GM21723 (cell line): ENCODE results near the gene PTPRN2.
"Not testable (repeated sequence)": the region's sequence is repeated elsewhere in the genome, so short reads cannot be mapped to it uniquely, and the experiment has no call there.

Experiments
- ATAC-seq: cut with Tn5 transposase; IDR thresholded peaks from one replicate; pipeline ENCODE4 v1.9.1; 2021; ENCODE audit warnings: mild to moderate bottlenecking, moderate library complexity; ENCODE audit not compliant: unreplicated experiment

Gene PTPRN2

DNA sequence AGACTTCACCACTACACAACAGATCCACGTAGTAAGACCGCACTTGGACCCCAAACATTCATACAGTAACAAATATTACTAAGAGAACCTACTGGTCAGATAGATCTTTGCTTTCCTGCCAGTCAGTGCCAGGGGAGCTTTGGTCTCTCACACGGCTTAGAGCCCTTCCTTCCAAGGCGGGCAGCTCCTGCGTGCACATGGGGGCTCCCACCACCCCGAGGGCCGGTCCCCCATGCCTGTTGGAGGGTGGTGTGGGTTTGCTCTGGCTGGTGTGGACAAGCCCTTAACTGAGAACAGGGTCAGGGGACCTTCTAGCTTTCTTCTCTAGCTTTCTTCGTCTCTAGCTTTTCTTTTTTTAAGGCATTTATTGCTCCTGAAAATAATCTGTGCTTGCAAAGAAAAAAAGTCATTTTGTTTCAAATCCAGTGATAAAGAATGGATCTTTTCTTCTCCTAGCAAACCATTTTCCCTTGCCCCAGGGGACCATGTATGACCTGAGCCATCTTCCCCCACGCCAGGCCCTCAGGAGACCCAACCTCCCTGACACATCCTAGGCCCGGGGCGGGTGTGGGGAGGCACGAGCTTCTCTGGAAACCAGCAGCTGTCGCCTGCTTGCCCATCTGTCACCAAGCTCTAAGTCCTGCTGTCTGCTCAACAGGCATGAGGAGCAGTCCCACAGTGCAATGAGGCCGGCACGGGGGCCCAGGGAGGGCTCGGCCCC, 591.1 kb downstream of the PTPRN2 start:
- ATAC-seq, result no peak

DNA sequence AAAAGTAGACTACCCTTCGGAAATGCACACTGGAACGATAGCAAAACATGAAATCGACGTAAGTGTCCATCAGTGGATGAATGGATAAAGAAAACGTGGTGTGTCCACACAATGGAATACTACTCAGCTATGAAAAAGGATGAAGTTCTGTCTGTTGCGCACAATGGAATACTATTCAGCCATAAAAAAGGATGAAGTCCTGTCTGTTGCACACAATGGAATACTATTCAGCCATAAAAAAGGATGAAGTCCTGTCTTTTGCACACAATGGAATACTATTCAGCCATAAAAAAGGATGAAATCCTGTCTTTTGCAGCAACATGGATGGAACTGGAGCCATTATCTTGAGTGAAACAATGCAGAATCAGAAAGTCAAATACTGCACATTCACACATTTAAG, 591.8 kb downstream of the PTPRN2 start:
- no peak for ATAC-seq

DNA sequence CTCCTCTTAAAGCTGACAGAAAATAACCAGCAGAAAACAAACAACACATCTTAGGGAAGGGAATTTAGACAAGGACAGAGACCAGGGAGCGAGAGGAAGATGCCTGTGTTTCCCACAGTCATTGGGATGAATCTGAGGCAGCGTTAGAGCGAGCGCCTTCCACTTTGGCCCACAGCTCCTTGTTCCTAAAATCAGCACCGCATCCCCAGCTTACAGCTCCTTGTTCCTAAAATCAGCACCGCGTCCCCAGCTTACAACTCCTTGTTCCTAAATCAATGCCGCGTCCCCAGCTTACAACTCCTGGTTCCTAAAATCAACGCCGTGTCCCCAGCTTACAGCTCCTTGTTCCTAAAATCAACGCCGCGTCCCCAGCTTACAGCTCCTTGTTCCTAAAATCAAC, 593.3 kb downstream of the PTPRN2 start:
- ATAC-seq, result no peak

DNA sequence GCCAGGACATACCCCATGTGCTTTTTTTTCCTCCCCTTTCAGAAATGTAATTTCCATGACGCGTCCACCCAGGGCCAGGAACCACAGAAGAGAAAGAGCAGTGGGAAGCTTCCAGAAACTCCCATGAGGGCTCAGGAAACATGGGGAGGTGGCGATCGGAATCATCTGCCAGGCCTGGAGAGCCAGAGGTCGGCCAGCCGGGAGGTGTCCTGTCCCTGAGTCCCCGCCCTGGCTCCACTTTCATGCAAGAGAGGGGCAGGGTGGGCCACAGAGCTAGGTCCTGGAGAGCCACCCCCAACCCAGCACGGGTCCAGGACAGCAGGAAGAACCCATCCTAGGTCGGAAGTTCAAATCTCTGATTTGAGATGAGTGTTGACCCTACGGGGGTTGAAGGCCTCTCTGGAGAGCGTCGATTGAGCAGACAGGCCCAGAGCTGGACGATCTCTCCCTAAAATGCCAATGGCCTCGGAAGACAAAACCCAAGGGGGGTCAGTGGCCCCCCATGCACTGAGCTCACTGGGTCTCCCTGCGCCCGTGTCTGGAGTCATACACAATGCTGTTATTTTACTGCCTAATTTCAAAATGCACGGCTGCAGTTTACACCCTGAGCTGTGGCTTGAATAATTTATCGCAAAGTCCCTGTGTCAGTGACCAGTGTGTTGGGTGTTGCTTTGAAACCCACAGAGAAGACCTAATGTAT, 594.1 kb downstream of the PTPRN2 start:
- ATAC-seq, result no peak

DNA sequence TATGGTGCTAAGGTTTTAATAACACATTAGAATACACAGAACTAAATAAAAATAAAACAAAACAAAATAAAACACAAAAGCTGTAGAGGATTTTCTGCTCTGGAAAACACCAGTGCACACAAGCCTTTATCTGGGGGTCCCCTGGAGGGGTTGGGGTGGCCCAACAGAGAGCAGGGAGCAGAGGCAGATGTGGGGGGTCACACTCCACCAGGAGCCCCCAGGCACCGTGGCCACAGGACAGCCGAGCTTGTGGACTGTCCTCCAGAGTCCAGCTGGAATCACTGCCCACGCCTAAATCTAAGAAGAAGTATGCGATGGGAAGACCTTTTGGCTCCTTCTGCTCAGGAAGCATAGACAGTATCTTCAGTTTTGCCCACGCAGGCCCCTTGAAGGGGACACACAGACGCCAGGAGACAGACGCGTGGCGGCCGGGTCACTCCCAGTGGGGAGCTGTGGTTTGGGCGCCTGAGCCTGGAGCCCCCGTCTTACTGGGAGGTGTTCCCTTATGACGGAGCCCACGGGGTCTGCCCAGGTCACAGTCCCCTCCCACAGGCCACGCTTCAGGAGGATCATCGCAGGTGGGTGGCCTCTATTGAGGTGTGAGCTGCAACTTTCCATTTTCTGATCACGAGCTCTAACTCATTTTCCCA, 595.0 kb downstream of the PTPRN2 start:
- no peak for ATAC-seq

DNA sequence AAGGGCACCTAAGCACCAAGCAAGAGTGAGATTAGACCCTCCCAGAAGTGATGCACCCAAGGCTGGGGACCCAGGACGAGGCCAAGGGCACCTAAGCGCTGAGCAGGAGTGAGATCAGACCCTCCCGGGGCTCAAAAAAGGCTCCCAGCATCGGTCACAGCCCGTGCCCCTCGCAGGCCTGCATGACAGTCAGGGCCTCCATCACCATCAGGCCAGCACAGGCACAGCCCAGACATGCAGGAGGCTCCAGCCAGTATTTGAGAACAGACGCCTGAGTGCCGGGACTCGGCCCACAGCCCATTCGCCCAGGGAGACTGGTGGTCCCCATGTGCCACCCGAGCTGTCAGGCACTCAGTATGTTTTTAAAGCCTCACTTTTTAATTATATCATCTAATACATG, 595.9 kb downstream of the PTPRN2 start:
- no peak for ATAC-seq

DNA sequence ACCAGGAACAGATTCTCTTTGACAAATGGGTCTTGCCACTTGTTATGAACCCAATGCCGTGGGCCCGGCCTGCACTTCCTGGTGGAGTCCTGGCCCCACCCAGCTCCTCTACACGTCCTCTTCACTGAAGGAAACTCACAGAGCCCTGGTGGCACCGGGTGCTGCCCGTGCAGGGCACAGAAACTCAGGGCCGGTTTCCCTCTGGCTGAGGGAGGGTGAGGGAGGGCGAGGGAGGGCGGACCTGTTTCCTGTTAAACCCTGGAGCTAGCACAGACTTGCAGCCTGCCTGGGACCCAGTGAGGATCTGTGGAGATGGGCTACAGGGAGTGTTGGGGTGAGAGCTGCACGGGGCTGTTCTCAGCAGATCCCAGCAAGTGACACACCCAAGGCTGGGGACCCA, 596.3 kb downstream of the PTPRN2 start:
- no peak for ATAC-seq

DNA sequence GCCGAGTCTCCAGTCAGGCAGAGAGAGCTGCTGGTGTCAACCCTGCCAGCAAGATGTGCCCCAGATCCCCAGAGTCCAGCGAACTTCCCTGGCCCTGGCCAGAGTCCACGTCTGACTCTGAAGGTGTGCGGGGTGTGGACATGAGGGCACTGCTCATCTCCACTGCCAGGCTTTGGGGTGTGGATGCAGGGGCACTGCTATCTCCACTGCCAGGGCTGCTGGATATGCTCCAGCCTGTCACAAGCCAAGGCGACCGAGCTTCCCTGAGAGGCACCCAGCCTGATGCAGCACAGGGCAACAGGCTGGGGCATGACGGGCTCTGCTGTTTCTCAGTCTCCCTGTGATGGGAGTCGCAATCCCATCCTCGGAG, 596.8 kb downstream of the PTPRN2 start:
- ATAC-seq, result no peak

DNA sequence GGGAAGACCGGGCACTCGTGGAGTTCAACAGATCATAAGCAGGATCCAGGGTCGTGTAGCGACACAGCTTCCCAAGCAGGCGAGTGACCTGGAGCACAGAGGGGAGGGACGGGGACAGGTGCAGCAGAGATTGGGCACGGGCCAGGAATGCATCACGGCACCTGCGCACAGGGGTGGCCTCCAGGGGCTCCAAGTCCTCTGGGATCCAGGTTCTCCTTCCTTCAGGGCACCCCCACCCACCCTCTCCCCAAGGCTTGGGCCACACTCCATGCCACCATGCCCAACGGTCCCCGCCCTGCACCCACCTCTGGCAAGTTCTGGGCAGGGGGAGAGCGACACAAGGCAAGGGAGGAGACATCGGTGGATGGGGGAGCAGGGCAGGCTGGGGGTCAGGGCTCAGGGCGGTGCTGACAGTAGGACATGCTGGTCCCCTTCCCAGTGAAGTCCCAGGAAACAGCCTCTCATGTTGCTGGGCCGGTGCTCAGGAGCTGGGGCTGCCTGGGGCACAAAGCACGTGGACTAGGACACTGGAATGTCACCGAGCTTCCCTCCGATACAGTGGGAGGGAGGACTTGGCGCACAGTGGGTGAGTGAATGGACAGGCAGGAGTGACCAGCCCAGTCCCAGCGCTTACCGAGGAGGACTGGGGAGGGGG, 597.3 kb downstream of the PTPRN2 start:
- no peak for ATAC-seq

DNA sequence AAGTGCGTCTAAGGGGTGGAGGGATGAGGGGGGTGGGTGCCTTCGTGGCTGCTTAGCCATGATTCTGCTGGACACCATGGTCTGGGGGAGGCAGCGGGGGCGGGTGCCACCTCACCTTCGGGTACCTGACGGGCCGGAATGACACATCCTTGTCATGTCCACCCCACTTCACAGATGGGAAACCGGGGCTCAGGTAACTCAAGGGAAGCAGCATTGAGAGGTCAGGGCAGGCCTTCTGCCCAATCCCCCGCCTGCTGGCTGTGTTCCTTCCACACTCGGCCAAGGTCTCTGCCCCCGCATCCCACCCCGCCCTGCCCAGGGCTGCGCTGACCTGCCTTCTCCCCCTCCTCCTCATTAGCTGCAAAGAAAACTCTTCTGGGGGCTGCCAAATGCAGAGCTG, 598.0 kb downstream of the PTPRN2 start:
- ATAC-seq, result no peak

DNA sequence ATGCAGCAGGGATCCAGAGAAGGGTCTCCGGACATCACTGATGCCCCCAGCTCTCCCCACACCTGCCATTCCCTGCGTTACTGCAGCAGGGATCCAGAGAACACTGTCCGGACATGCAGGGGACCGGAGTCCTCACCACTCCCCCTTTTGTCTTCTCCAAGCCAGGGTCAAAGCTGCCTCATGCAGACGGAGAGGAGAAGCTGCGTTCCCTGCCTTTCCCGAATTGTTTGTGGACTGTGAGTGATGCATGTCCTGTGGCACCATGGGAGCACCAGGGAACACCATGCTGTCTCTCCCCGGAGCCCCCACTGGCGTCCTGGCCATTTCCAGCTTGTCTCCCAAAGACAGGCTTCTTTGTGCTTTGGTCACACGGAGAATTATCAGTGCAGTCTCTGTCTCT, 599.7 kb downstream of the PTPRN2 start:
- no peak for ATAC-seq

DNA sequence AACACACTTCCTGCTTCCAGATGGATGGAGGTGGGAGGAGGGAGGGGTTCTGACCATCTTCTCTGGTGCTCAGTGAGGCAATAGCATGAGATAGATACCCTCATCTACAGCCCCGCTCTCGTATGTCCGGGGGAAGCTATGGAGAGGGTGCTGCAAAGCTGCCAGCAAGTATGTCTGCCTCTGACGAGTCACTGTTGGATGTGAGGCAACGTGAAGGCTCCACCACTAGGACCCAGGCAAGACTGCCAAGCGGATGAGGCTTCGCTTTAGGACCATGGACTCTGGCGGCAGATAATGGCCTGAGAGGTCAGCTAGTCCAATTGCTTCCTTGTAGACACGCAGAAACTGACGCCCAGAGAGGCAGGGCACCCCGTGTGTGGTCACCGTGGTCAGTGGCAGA, 601.6 kb downstream of the PTPRN2 start:
- ATAC-seq, result no peak

DNA sequence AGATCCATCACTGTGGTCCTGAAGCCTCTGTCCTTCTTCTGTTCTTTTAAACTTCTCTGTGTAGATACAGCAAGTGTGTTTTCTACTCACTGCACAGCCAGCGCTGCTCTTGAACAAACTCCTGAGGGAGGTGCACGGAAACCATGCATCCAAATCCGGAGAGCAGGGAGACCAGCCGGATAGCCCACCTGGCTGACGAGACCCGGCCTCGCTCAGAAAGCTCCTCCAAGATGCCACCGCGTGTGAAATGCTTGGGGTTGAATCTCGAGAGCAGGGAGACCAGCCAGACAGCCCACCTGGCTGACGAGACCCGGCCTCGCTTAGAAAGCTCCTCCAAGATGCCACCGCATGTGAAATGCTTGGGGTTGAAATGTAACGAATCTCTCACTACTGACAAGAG, 602.0 kb downstream of the PTPRN2 start:
- no peak for ATAC-seq

DNA sequence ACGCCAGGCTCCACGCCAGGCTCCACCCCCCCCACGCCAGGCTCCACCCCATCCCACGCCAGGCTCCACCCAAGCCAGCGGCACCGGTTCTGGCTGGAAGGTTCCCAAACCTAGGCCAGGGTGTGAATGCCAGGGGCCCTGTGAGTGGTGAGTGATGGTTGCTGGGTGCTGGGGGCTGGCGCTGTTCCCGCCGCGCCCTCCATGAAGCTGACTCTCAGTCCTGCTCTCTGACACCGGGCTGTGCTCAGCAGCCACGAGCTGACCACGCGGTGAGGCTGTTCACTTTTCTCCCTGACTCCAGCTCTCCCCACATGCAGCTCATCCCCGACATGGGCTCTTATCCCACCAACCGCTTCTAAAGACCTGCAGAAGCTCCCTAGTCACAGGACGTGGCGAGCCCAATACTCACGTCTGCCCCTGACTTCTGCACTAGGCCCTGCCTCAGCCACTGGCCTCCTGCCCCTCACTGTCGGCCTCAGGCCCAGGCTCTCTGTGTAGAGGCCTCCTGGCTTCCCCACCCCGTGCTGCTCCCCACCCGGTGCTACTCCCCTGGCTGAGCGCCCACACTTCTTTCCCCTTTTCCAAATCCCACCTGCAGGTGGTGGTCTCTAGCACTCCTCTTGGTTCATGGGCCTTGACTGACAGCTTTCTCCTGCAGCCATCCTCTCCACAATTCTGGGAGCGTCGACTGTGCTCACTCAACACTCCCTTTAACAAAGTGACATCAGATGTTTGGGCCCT, 603.0 kb downstream of the PTPRN2 start:
- ATAC-seq, result no peak

DNA sequence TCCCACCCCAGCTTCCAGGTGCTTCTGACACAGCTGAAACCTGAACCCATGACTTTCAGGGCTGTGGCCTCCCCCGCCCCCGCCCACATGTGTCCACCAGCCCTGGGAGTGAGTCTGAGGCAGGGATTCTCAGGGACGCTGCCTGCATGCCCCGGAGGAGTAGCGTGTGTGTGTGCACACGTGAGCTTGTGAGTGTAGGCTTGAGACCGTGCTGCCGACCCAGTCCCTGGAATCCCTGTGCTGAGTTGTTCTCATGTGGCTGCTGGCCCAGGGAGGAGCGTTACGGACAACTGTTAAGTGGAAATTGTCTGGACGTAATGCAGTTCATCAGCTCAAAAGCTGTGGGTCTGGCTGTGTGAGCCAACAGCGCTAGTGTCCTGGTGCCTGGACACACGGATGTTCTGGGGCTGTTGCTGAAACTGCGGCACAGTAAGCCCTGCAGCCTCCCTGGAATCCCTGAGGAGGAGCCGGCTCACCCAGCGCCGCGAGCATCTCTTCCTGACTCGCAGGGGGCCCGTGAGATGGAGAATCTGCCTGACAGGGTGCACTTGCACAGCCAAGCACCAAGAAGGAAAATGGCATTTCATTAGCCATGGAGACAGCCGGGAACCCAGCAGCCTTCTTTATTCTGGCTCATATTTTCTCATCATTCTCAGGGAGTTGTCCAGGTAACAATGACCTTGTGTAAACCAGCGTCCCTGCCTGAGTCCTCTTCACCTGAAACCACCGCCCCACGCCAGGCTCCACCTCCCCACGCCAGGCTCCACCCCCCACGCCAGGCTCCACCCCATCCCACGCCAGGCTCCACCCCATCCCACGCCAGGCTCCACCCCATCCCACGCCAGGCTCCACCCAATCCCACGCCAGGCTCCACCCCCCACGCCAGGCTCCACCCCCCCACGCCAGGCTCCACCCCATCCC, 603.9 kb downstream of the PTPRN2 start:
- no peak for ATAC-seq

DNA sequence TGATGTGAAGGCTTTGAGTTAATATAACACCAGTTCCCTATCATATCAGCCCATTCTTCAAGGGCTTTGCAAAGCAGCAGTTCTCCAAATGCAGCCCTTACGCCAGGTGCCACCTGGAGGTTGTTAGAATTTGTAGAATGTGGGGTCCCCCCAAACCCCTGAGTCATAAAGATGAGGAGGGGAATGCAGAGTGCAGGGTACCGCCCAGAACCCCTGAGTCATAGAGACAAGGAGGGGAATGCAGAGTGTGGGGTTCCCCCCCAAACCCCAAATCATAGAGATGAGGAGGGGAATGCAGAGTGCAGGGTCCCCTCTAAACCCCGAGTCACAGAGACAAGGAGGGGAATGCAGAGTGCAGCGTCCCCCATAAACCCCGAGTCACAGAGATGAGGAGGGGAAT, 605.8 kb downstream of the PTPRN2 start:
- no peak for ATAC-seq

DNA sequence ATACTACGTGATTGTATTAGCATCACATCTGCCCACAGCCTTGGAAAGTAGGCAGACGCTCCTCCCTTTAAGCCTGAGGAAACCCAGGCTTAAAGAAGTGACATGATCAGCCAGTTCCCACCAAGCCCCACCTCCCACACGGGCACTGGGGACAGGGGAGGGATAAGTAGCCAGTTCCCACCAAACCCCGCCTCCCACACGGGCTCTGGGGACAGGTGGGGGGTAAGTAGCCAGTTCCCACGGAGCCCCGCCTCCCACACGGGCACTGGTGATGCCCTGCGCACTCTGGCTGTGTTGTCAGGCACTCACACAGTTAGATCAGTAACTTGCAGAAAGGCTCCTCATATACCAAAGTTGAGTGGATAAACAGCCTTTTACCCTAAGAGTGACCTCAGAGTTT, 606.8 kb downstream of the PTPRN2 start:
- no peak for ATAC-seq

DNA sequence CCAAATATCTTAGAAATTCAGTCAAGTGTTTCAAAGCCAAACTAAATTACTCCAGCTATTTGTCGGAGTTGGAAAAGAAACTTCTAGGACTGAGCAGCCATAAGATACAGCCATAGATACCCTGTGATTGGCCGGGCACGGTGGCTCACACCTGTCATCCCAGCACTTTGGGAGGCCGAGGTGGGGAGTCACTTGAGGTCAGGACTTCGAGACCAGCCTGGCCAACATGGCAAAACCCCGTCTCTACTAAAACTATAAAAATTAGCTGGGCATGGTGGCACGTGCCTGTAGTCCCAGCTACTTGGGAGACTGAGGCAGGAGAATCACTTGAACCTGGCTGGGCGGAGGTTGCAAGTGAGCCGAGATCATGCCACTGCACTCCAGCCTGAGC, 607.3 kb downstream of the PTPRN2 start:
- ATAC-seq, result not testable (repeated sequence)

DNA sequence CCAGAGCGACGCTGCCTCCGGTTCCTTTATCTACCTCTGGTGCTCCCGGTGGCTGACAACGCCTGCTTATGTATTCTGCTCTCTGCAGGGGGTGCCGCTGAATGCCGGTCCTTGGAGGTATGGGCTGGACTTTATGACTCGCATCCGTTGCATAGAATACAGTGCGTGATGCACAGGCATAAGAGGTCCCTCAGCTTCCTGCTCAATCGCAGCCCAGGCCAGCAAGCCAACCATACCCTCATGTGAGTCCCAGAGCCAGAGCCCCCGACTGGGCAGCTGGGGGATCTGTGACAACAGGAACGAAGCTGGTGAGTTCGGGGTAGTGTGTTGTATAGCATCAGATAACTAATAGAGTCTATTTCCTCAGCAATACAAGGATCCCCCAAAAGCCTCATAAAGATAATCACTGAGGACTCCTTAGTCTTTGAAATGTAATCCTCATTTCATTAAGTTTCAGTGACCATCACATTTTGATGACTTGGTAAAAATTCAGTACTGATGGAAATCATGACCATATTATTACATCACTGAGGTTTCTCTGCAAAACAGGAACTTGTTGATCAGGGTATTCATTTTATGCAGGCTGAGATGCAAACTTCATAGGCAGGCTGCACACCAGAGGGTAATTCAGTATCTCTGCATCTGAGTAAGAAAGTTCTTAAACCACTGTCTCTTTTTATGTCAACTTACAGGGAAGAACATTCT, 607.8 kb downstream of the PTPRN2 start:
- ATAC-seq, result no peak
